Hindlimb muscle (tissue), 1 donor: Measurements from ENCODE around the gene BICD2. TPM values are rescaled to one million over a fixed set of nuclear protein-coding genes. Genes with fewer than 3 reads are reported as not detected.

ENCODE experiments used
- DNase-seq: peaks from one replicate; pipeline ENCODE4 v3.0.0-alpha.2; 2013
- polyA plus RNA-seq: library from polyadenylated mRNA; unstranded; fragments of 120-200 nt; gene quantifications from one replicate; pipeline ENCODE4 v1.2.1, GENCODE V29; 2013; ENCODE audit not compliant: insufficient read length

BICD2 gene
- polyA plus RNA-seq, 1 donor: 34.5 TPM

DNA sequence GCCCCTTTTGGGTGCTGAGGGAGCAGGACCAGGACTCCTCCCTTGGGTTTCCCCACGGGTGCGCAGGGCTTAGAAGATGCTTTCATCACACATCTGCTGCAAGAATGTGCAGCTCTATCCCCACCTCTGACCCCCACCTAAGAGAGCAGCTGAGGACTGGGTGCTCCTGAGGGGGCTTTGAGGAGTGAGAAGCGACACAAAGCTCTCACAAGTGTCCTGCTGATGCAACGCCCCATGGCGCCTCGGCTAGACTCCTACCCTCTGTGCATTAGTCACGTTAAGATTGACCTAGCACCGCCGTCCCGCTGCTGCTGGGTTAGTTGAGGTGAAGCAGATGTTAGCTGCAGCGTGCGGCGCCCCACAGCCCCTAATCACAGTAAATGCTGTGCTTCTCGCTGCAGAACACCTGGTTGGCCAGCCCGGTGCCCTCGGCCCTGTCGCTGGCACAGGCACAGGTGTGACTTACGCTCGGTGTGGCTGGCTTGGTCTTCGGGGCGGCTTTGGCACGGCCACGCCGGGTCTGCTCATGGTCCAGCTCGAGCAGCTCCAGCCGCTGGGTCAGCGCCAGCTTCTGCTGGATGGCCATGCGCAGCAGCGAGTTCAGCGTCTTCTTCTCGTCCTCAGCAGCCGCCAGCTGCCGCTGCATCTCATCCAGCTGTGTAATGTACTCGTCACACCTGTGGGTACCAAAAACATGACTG, 49.7 kb downstream of the BICD2 start:
- DNase-seq: no peak

DNA sequence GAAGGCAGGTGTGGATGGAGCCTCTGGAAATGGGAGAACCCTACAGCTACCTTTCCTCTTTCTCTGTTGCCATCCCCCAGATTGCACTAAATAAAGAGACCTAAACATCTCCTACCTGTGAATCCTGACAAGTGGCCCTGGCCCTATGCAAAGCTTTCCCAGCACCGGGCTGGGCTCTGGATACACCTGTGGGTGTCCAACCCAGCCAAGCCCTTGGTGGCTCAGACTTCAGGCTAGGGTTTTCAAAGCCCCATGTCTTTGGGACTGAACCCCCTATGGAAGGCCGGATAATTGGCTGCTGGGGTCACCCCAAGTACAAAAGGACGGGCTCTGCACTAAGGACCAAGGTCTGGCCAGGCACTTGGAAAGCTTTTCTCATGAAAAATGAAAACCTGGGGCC, 50.6 kb downstream of the BICD2 start:
- DNase-seq: no peak

DNA sequence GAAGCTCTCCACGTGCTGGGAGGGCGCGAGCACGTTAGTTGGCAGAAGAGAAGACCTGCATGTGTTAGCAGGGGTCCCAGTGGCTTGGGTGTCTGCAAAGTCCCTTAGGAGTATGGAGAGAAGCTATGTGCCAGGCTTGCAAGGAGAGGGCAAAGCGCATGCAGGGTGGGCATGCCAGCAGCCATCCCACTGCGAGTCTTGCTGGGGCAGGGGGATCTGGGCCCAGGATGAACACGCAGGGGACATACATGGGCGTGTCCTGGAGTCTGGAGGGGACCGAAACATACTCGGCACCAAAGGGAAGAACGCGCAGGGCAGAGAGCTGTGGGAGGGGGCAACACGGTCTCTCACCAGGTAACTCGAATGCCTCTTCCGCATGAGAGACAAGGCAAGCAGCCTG, 51.1 kb downstream of the BICD2 start:
- DNase-seq: no peak

DNA sequence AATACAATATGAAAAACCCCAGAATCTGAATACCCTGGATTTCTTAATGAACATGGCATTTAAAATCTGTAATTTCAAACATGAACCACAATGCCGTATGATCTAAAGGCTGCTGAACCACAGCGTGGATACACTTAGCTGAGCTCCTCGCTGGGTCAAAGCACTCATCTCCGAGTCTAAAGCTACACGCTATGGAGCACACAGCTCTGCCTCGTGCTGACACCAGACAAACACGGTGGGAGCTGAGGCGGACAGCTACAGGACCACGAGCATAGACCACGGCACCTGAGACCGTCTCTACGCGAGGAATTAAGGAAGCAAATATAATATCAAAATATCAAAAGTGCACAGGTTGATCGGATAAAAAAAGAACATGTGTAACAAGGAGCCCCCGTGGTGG, 51.9 kb downstream of the BICD2 start:
- DNase-seq: no peak

DNA sequence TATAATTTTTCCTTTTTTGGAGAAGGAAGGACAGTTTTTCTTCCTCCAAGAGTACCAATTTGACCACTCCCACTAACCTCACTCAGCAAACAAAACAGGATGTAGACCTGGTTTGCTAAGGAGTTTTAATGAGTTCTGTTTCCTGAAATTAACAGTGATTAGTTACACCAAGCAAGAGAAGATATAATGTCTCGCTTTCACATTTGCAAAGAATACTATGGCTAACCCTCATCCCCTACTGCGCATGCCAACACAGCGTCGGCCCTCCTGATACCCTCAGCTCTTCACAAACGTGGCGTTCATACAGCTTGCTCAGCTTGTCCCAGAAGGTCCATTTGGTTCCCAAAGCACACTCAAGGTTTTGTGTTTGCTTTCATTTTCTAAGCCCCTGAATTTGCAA, 52.8 kb downstream of the BICD2 start:
- DNase-seq: no peak

DNA sequence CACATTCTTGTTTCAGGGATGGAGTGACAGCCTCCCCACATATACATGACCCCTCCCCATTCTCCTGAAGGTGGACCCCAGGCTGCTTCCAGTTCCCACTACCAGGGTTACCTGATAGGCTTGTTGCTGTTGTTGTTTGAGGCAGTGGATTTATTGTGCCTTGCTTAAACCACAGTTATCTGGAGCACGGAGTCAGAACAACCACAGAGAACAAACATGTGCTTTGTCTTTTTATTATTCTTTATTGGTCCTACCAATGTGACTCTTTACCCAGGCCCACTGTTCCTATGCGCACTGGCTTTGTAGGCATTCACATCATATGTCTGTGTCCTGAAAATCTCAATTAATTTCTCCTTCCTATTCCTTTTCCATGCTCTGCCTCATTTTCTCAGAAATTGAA, 53.5 kb downstream of the BICD2 start:
- no peak for DNase-seq

DNA sequence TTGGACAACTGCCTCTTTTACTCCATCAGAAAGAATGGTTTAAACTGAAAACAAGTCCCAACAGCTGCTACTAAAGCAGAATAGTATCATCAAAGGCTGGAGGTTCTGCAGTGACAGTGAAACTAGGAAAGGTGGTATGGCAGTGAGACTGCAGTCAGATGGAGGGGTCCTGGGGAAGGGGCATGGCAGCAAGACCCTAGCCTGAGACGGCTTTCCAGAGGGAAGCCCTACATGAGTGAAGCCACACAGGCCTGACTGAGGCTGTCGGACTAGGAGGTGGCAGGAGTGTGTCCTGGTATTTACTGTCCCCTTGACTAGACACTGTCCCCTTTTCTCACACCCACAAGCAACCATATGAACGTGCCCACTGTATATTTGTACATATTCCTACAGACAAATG, 54.3 kb downstream of the BICD2 start:
- no peak for DNase-seq

DNA sequence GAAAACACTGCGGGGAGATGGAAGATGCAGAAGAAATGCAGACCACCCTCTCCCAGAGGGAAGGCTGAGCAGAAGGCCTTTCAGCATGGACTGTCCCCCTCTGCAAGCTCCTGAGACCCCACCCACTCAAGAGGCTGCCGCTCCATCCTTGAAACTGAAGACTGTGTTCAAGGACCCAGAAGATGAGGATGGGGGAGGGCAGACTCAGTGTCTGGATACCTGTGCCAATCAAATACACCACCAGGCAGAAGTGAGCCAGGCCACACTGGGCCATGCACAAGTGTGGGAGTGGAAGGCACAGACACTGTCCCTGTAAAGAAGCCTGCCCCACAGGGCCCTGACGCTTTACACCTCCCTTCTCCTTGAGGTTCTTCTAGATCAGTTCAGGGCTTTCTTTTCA, 54.7 kb downstream of the BICD2 start:
- DNase-seq: no peak

DNA sequence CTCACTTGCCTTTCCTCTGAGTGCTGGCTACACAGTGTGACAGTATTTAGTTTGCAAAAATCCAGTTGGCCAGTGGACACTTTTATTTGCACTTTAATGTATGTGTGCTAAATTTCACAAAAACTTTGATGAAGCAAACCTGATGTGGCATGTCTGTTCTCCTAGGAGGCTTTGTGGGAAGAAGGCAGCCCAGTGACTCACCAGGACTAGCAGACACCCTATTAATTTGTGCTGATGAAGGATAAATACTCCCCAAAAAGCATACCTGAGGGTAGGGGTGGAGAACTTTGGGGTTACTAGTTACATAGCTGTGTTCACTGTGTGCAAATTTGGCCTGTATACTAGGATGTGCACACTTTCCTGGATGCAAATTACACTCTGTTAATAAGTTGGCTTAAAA, 55.4 kb downstream of the BICD2 start:
- DNase-seq: no peak

DNA sequence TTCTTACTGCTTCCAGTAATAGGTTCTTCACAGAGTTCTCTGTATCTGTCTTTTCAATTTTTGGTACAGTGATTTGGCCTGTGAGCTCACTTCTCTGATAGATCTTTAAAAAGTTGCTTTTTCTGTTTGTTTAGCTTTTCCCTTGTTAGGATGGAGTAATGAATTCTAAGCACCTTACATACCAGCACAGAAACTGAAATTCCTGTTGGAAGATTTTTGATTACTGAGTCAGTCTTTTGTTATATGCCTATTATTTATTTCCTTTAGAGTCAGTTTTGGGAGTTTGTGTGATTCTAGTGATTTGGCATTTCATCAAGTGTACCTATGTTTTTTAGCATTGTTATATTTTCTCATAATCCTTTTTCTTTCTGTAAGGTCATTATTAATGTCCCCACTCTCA, 57.1 kb downstream of the BICD2 start:
- no peak for DNase-seq

DNA sequence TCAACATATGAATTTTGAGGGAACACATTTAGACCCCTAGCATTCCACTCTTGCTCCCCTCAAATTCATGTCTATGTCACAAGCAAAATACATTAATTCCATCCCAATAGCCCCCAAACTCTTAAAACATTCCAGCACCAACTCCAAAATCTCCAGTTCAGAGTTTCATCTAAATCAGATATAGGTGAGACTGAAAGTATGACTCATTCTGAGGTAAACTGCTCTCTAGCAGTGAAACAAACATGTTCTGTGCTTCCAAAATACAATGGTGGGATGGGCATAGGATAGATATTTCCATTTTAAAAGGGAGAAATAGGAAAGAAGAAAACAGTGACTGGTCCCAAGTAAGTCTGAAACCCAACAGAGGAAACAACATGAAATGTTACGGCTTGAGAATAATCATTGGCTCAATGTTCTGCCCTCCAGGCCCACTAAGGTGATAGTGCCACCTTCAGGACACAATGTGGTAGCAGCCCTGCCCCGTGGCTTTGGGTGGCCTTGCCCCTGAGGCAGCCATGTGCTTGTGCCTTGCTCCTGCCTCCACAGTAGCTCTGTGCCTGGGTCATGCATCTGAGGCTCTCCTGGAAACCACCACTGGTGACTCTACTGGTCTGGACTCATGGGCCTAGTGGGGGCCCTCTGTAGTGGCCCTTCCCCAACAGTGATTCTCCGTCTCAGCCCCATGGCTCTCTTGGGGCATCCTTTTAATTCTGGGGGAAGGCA, 58.3 kb downstream of the BICD2 start:
- no peak for DNase-seq

DNA sequence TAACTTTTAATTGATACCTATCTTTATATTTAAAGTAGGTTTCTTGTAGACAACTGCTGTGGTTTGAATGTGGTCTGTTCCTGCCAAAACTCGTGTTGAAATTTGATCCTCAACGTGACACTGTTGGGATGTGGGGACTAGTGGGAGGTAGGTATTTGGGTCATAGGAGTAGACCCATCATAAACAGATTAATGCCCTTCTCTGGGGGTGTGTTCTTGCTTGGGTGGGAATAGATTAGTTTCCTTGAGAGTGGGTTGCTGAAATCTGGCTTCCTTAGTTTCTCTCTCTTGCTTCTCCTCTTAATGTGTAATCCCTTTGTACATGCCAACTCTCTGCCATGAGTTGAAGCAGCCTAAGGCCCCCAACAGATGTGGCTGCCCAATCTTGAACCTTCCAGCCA, 60.1 kb downstream of the BICD2 start:
- DNase-seq: no peak

DNA sequence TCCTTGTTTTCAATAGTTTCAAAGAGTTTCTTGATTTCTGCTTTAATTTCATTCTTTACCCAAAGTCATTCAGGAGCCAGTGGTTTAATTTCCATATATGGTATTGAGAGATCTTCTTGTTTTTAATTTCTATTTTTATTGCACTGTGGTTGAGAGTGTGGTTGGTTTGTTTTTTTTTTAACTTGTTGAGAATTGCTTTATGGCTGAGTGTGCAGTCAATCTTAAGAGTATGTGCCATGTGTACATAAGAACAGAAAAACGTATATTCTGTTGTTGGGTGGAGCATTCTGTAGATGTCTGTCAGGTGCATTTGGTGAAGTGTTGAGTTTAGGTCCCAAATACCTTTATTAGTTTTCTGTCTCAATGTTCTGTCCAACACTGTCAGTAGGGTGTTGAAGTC, 68.0 kb downstream of the BICD2 start:
- DNase-seq: no peak

DNA sequence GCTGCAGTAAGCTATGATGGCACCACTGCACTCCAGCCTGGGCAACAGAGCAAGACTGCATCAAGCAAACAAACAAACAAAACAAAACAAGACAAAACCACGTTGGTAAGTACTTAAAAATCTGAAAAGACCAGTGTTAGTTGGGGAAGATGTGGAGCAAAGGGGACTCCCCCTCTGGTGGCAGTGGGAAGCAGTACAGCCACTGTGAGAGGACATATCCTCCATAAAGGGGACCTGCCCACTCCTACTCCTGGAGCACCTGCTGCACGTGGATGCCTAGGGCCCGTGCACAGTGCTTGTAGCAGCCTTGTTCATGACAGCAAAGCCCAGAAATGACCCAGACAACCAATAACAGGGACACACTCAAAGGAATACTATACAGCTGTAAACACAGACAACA, 77.7 kb downstream of the BICD2 start:
- no peak for DNase-seq

DNA sequence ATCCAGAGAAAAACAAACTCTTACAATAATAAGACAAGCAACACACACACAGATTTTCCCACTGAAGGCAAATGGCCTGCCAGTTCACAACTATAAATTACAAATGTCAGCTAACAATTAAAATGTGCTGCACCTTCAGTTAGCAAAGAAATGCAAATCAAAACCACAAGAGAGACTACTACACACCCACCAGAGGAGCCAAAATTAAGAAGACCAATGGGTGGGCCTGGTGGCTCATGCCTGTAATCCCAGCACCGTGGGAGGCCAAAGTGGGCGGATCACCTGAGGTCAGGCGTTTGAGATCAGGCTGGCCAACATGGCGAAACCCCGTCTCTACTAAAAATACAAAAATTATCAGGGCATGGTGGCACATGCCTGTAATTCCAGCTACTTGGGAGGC, 79.6 kb downstream of the BICD2 start:
- DNase-seq: no peak

DNA sequence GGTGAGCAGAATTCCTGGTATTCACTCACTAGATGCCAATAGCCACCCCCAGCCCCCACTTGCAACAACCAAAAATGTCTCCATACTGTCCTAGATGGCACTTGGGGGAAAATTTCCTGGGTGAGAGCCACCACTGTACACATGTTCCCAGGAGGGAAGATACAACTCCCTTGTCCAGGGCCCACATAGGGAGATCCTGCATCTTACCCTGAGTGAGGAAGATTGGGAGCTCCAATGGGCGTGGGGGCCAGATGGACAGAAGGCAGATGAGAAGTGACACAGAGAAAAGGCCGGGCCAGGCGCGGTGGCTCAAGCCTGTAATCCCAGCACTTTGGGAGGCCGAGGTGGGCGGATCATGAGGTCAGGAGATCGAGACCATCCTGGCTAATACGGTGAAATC, 82.4 kb downstream of the BICD2 start:
- DNase-seq: no peak

DNA sequence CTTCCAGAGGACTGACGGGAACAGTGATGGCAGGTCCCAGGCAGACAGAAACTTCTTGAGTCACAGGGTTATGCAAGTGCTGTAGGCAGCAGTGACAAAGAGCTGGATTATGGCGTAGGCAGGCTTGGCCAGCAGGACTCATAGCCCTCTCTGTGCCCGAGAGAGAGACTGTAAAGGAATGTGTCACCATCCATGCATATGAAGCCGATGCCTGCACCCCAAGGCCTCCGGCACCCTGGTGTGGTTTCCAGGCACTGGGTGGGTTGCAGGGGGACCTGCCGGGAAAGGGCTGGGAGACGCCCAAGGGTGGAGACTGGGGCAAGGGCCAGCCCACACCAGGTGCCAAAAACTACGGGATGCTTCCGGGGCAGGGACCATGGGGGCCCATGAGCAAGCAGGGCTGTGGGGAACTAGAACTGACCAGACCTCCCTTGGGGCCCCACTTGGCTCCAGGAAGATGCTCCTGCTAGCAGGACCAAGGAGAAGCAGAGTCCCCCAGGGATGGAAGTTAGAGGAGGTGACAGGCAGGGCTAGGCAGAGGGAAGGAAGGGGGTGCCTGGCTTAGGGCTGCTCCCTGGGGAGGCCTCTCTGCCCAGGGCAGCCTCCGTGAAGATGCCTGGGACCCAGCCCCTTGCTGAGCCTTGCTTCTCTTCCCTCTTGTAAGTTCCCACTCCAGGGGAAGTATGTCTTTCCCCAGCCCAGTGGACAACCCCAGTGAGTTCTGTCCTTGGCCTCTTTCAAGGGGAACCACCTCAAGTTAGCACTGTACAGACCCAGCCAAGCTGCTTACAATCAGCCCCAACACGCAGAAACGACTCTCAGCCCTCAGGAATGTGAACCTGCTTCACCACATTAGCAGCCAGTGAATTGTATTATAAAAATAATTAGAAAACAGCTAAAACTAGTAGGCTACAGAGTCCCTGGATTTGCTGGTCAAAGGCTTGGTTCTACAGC, 84.2 kb downstream of the BICD2 start:
- no peak for DNase-seq

DNA sequence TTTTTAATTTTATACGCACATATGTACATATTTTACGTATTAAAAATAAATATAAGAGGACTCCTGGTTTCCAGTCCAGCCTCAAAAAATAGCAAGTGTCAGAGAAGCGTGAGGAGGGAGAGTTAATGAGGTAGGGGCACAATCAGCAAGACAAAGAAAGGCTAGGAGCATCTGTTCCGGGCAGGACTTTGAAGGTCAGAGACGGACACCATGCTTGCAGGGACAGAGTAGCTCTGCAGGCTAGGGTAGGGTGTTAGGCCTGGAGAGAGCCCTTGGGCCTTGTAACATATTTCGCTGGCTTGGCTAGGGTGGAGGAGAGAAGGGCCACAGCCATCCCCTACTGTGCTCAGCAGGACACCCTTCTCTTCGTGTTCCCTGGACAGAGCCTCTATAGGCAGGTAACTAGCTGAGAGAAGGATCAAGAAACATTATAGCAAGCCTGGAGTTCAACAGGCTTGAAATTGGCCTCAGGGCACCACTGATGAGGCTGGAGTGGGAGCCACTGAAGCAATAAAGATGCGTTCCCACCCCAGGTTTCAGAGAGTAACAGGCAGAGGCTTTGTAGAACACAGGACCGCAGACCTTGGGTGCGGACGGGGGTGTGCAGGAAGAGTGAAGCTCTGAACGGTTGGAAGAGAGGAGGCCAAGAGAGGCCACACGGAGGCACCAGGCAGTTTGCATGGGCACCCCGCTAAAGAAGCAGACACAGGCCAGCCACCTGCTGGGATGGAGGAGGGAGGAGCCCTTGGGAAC, 85.0 kb downstream of the BICD2 start:
- no peak for DNase-seq

DNA sequence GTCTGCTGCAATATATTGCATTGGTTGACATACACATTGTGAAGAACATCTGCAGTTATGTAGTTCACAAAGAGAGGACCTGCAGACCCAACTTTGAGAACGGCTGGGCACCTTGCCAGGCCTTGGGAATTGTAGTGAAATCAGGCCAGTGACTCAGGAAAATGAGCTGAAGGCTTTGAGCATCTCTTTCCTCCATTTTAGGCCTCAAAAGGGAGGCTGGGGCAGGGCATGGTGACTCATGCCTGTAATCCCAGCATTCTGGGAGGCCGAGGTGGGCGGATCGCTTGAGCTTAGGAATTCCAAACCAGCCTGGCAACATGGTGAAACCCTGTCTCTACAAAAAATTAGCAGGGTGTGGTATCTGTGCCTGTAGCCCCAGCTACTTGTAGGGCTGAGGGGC, 93.3 kb downstream of the BICD2 start:
- DNase-seq: no peak

DNA sequence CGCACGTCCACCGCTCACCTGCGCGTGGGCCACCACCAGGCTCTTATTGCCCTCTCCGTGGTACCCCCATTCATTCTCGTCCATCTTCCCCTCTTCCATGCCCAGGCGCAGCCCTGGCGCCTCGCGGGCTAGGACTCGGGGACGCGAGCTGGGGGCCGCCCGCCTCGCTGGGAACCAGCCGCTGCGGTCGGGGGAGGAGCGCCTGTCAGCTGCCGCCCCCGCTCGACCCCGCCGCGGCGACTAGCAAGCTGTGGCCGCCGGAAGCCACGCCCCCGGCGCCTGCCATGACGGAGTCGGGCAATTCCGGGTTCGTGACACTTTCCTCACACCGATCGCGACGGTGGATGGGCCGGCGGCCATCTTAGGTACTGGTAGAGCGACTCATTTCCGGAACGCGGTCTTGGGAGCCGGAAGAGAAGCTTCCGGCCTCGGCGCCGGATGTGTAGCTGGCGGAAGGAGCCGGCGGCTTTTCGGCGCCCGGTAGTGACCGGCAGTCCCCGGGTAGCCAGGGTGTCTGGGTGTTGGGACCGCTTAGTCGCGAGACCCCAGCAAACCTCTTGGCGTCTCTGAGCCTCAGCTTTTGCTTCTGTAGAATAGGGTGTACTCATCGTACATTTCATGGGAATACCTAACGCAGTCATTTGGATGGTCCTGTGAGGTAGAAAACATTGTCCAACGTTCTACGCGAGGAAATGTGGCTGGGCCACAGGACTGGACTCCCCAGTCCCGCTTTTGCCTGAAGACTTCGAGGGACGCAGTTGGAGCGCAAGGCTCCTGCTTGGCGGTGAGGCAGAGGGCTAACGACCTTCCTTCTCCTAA, 94.5 kb downstream of the BICD2 start, which contains the start of gene IPPK:
IPPK (minus strand) TSS at position 242 of the 819 bp plus-strand sequence; CDS start at position 99, 143 bp downstream.
- DNase-seq: peak; percentile 99

DNA sequence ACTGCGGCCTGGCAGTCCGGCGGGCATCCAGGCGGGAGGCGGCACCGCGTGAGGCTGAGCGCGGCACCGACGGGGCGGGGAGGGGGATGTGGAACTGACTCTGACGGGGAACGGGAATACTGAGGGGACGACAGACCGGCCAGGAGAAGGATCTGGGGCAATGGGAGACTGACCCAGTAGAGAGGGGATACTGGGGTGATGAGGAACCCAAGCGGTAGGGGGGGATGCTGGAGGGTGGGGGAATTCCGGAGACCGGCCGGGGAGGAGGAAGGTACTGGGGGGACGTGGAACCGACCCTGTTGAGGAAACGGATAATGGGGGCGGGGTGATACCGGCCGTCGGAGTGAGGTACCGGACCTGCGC, 95.1 kb downstream of the BICD2 start:
- peak; percentile 18 for DNase-seq
